SU-DHL-6 (cell line): Measurements from ENCODE around the gene C19orf33.

Experiments
- H2AFZ ChIP-seq: fragments of 200-600 bp; sonication (generic); 2 replicates; pipeline ENCODE4 v1.6.1; 2014; ENCODE audit warnings: low read depth, mild to moderate bottlenecking, moderate library complexity, mixed read lengths, antibody characterized with exemption, low read length; ENCODE audit not compliant: severe bottlenecking
- H3F3A ChIP-seq: fragments of 200-600 bp; shearing (Covaris generic); 2 replicates; pipeline ENCODE4 v1.6.0; 2016; ENCODE audit warnings: antibody characterized with exemption, mild to moderate bottlenecking; ENCODE audit not compliant: insufficient read depth
- H3K27ac ChIP-seq: fragments of 200-600 bp; sonication (generic); 2 replicates; pipeline ENCODE4 v1.5.1; 2016; ENCODE audit warnings: low read depth, mild to moderate bottlenecking, low read length, moderate library complexity, mixed read lengths
- H3K27me3 ChIP-seq: fragments of 200-600 bp; sonication (generic), shearing (Covaris generic); 2 replicates; pipeline ENCODE4 v1.6.0; 2014; ENCODE audit warnings: mild to moderate bottlenecking, low read length
- H3K36me3 ChIP-seq: fragments of 200-600 bp; sonication (generic); 2 replicates; pipeline ENCODE4 v1.6.1; 2014; ENCODE audit warnings: mild to moderate bottlenecking, low read length, mixed read lengths
- H3K4me2 ChIP-seq: fragments of 300-600, 200-600 bp; shearing (Covaris generic), sonication (generic); 2 replicates; pipeline ENCODE4 v1.6.0; 2014; ENCODE audit warnings: low read length, low read depth, mild to moderate bottlenecking; ENCODE audit not compliant: poor library complexity, severe bottlenecking
- H3K4me3 ChIP-seq: fragments of 200-600 bp; sonication (generic); 2 replicates; pipeline ENCODE4 v1.5.1; 2014; ENCODE audit warnings: antibody characterized with exemption, low read length, mild to moderate bottlenecking, mixed read lengths; ENCODE audit not compliant: insufficient read depth, poor library complexity, severe bottlenecking
- H3K79me2 ChIP-seq: fragments of 200-600 bp; sonication (generic); 2 replicates; pipeline ENCODE4 v1.6.1; 2014; ENCODE audit warnings: mild to moderate bottlenecking, low read length, moderate library complexity; ENCODE audit not compliant: insufficient read depth
- H3K9ac ChIP-seq: fragments of 200-600 bp; sonication (generic); 2 replicates; pipeline ENCODE4 v1.7.0; 2014; ENCODE audit warnings: mild to moderate bottlenecking, low read length
- H3K9me2 ChIP-seq: fragments of 200-600 bp; sonication (generic); replicated peaks from 2 replicates; pipeline ENCODE4 v1.6.1; 2014; ENCODE audit warnings: low read length; ENCODE audit not compliant: insufficient read depth
- H3K9me3 ChIP-seq: fragments of 200-600 bp; sonication (generic); 2 replicates; pipeline ENCODE4 v1.6.1; 2014; ENCODE audit warnings: low read length, mixed read lengths; ENCODE audit not compliant: insufficient read depth
- H4K20me1 ChIP-seq: fragments of 200-600 bp; sonication (generic); 2 replicates; pipeline ENCODE4 v1.6.1; 2014; ENCODE audit warnings: low read depth, mild to moderate bottlenecking, antibody characterized with exemption, low read length, moderate library complexity, mixed read lengths
- EZH2phosphoT487 ChIP-seq: fragments of 200-600 bp; sonication (generic), shearing (Covaris generic); conservative IDR thresholded peaks from 2 replicates; pipeline ENCODE4 v1.6.1; 2018; ENCODE audit warnings: mild to moderate bottlenecking, antibody characterized with exemption, low read length, moderate library complexity, mixed read lengths
- TF ChIP-seq, protein P1 (sequence below): fragments of 200-600 bp; sonication (generic); IDR thresholded peaks from one replicate; pipeline ENCODE4 v1.5.1; 2017; ENCODE audit warnings: antibody characterized with exemption, mild to moderate bottlenecking, low read length, moderate library complexity; ENCODE audit not compliant: insufficient read depth, poor library complexity, severe bottlenecking

C19orf33 gene

GRCh38 chr19:38293281-38293680 is 10.8 kb upstream of the C19orf33 start:
- no peaks in the 10 kb centered on the region for H4K20me1 ChIP-seq
- no peak overlapping the region for H2AFZ ChIP-seq
- H3K4me2 ChIP-seq, result no peak overlapping the region
- no peaks in the 10 kb centered on the region for H3K9me2 ChIP-seq
- no peaks in the 10 kb centered on the region for H3K9me3 ChIP-seq
- no peak overlapping the region for H3K27ac ChIP-seq
- H3K36me3 ChIP-seq, result no peaks in the 10 kb centered on the region
- H3K4me3 ChIP-seq, result no peak overlapping the region
- TF ChIP-seq EZH2phosphoT487, result no peak
- H3K27me3 ChIP-seq, result no peaks in the 10 kb centered on the region
- H3K9ac ChIP-seq, result no peak overlapping the region
- no peaks in the 10 kb centered on the region for H3K79me2 ChIP-seq
- H3F3A ChIP-seq, result no peaks in the 10 kb centered on the region

DNA sequence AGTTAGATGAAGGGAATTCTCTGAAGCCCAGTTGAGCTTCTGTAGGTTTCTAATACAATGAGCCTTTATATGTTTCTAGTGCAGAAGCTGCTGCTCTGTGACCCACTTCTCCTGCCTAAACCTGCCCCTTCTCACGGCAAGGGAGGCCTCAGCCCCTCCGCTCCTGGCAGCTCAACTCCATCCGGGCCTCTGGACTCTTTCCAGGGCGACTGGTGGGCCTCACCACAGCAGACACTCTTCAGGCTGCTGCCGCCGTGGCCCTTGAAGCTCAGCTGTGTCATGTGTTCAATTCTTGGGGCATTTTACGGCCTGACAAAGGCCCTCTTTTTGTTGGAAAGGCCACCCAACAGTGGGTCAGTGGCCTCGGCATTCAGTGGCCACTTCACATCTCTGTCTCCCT is 10.0 kb upstream of the C19orf33 start:
- Histone ChIP-seq H3K9ac (no peak overlapping the region), H3K79me2 (no peaks in the 10 kb centered on the region), H4K20me1 (no peaks in the 10 kb centered on the region), H3K4me2 (no peak overlapping the region), H3K9me3 (no peaks in the 10 kb centered on the region), H3K27me3 (no peaks in the 10 kb centered on the region), H3K27ac (no peak overlapping the region), H3F3A (no peaks in the 10 kb centered on the region), H3K4me3 (no peak overlapping the region), H2AFZ (no peak overlapping the region), H3K9me2 (no peaks in the 10 kb centered on the region), H3K36me3 (no peaks in the 10 kb centered on the region)
- TF ChIP-seq, protein P1, sequence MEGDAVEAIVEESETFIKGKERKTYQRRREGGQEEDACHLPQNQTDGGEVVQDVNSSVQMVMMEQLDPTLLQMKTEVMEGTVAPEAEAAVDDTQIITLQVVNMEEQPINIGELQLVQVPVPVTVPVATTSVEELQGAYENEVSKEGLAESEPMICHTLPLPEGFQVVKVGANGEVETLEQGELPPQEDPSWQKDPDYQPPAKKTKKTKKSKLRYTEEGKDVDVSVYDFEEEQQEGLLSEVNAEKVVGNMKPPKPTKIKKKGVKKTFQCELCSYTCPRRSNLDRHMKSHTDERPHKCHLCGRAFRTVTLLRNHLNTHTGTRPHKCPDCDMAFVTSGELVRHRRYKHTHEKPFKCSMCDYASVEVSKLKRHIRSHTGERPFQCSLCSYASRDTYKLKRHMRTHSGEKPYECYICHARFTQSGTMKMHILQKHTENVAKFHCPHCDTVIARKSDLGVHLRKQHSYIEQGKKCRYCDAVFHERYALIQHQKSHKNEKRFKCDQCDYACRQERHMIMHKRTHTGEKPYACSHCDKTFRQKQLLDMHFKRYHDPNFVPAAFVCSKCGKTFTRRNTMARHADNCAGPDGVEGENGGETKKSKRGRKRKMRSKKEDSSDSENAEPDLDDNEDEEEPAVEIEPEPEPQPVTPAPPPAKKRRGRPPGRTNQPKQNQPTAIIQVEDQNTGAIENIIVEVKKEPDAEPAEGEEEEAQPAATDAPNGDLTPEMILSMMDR, result no peak
- no peak for TF ChIP-seq EZH2phosphoT487

- no peaks in the 10 kb centered on the region for H3F3A ChIP-seq
These were observed 5.0 kb upstream of the C19orf33 start for GRCh38 chr19:38298821-38299680.

More at GRCh38 chr19:38298821-38299680, 5.0 kb upstream of the C19orf33 start:
- Histone ChIP-seq H3K27me3 (no peaks in the 10 kb centered on the region), H3K36me3 (no peaks in the 10 kb centered on the region), H2AFZ (no peak overlapping the region), H3K9ac (no peak overlapping the region), H4K20me1 (no peaks in the 10 kb centered on the region), H3K4me3 (no peak overlapping the region), H3K9me2 (no peaks in the 10 kb centered on the region), H3K27ac (no peak overlapping the region), H3K9me3 (no peaks in the 10 kb centered on the region), H3K79me2 (no peaks in the 10 kb centered on the region), H3K4me2 (no peak overlapping the region)
- TF ChIP-seq, protein P1, result no peak
- no peak for TF ChIP-seq EZH2phosphoT487
